HepG2 (cell line): ENCODE measurements around the gene GPRC5D. TPM values are rescaled to one million over a fixed set of nuclear protein-coding genes. Genes with fewer than 3 reads are reported as not detected.

Experiments
- ADNP ChIP-seq: sonication (generic); formaldehyde crosslinking; IDR thresholded peaks from 2 replicates; pipeline ENCODE4 v1.4.0; 2020; ENCODE audit warnings: missing genetic modification reagents
- ELK4 ChIP-seq: sonication (generic); formaldehyde crosslinking; IDR thresholded peaks from 2 replicates; pipeline ENCODE4 v1.9.0; 2021; ENCODE audit warnings: missing genetic modification reagents, borderline replicate concordance
- GLI4 ChIP-seq: sonication (generic); formaldehyde crosslinking; IDR thresholded peaks from 2 replicates; pipeline ENCODE4 v1.5.1; 2020; ENCODE audit warnings: missing genetic modification reagents, mild to moderate bottlenecking, moderate library complexity, borderline replicate concordance
- GZF1 ChIP-seq: sonication (generic); formaldehyde crosslinking; IDR thresholded peaks from 2 replicates; pipeline ENCODE4 v1.5.1; 2020; ENCODE audit warnings: mild to moderate bottlenecking, missing genetic modification reagents
- HIVEP1 ChIP-seq: sonication (generic); formaldehyde crosslinking; IDR thresholded peaks from 2 replicates; pipeline ENCODE4 v1.4.0; 2020; ENCODE audit warnings: mild to moderate bottlenecking, missing genetic modification reagents
- HNF1A ChIP-seq, 2 experiments: sonication (generic) in 1 of 2; formaldehyde crosslinking in 1 of 2; IDR thresholded peaks; 2 replicates each; pipeline versions ENCODE4 v1.4.0 to v1.6.1; 2016 to 2020; ENCODE audit warnings: borderline replicate concordance in 1 of 2, low read depth in 1 of 2, mild to moderate bottlenecking in 1 of 2, missing genetic modification reagents in 1 of 2
- MED1 ChIP-seq: sonication (generic); formaldehyde crosslinking; IDR thresholded peaks from 2 replicates; pipeline ENCODE4 v1.4.0; 2020; ENCODE audit warnings: missing genetic modification reagents
- NR2F1 ChIP-seq, 2 experiments: fragments of 450-650 bp in 1 of 2; formaldehyde crosslinking in 1 of 2; IDR thresholded peaks; 2 replicates each; pipeline versions ENCODE4 v1.5.0 to v1.6.1; 2016 to 2020; ENCODE audit warnings: mild to moderate bottlenecking in 1 of 2, missing compliant biosample characterization in 1 of 2, missing genetic modification reagents in 1 of 2, moderate library complexity in 1 of 2
- TFDP2 ChIP-seq: sonication (generic); formaldehyde crosslinking; IDR thresholded peaks from 2 replicates; pipeline ENCODE4 v1.4.0; 2020; ENCODE audit warnings: missing genetic modification reagents
- ZBTB49 ChIP-seq: sonication (generic); formaldehyde crosslinking; IDR thresholded peaks from 2 replicates; pipeline ENCODE4 v1.4.0; 2020; ENCODE audit warnings: missing genetic modification reagents, borderline replicate concordance
- ZFY ChIP-seq: sonication (generic); formaldehyde crosslinking; IDR thresholded peaks from 2 replicates; pipeline ENCODE4 v1.4.0; 2020; ENCODE audit warnings: missing genetic modification reagents
- ZNF276 ChIP-seq: sonication (generic); formaldehyde crosslinking; IDR thresholded peaks from 2 replicates; pipeline ENCODE4 v1.4.0; 2020; ENCODE audit warnings: mild to moderate bottlenecking, low read depth, missing genetic modification reagents
- ZNF503 ChIP-seq: sonication (generic); formaldehyde crosslinking; IDR thresholded peaks from 2 replicates; pipeline ENCODE4 v1.4.0; 2020; ENCODE audit warnings: missing genetic modification reagents
- ZSCAN20 ChIP-seq: sonication (generic); formaldehyde crosslinking; IDR thresholded peaks from 2 replicates; pipeline ENCODE4 v1.4.0; 2020; ENCODE audit warnings: missing genetic modification reagents, mild to moderate bottlenecking, borderline replicate concordance
- polyA plus RNA-seq, 8 experiments: library from polyadenylated mRNA; depleted of rRNA in 3 of 8; stranded (reverse) in 7 of 8; unstranded in 1 of 8; fragments of >200 nt; fragmentation: Illumina TruSeq in 4 of 8; extraction: Trizol in 4 of 8; gene quantifications; 2 replicates each; pipeline versions ENCODE4 v1.2.1 to v1.2.3, GENCODE V29; 2011 to 2016; ENCODE audit warnings: low read depth in 4 of 8, missing spikeins in 1 of 8, mixed read lengths in 1 of 8; ENCODE audit not compliant: insufficient read depth in 1 of 8
- total RNA-seq, 5 experiments: library from RNA; depleted of rRNA; stranded (reverse); fragments of >200 nt; fragmentation: Illumina TruSeq; extraction: Trizol; gene quantifications; 2 replicates each; pipeline ENCODE4 v1.2.3, GENCODE V29; 2016; ENCODE audit warnings: low read depth in 1 of 5

Gene GPRC5D
- total and polyA plus RNA-seq, 2 of the 13 experiments (the other 11 are each of a cell fraction or from before 2014, with no cell fraction given): not detected

- no peak for TF ChIP-seq ZNF503 (CRISPR knock-in tag)
- TF ChIP-seq GLI4 (CRISPR knock-in tag): no peak
- no peak for TF ChIP-seq HNF1A (IDR thresholded peaks at IDR 0.05; ENCODE audit: low read depth)
- TF ChIP-seq HNF1A (CRISPR knock-in tag; IDR thresholded peaks at IDR 0.05; ENCODE audit: borderline replicate concordance): no peak
- no peak for TF ChIP-seq ZSCAN20
- TF ChIP-seq NR2F1 (CRISPR knock-in tag; IDR thresholded peaks at IDR 0.05): no peak
- TF ChIP-seq ZBTB49 (CRISPR knock-in tag): peak; percentile 42; the same call in 1 of the 2 replicates
- TF ChIP-seq GZF1 (CRISPR knock-in tag): no peak
- no peak for TF ChIP-seq ELK4
- TF ChIP-seq MED1: no peak
- TF ChIP-seq ADNP (CRISPR knock-in tag): no peak
- TF ChIP-seq ZFY: peak; percentile 77; the same call in 1 of the 2 replicates
- TF ChIP-seq ZNF276: no peak
- peak; percentile 56 for TF ChIP-seq TFDP2
- 0 out of 2 replicates have a peak, but pooled peaks have one; percentile 54 for TF ChIP-seq HIVEP1
Observed at GRCh38 chr12:12999959-13000615, 48.1 kb upstream of the GPRC5D start, which contains the start of gene HEBP1 (continued).
